ENCODE results near the gene PRR30. TPM values are rescaled to one million over a fixed set of nuclear protein-coding genes. Genes with fewer than 3 reads are reported as not detected.
"Not testable (repeated sequence)": the region's sequence is repeated elsewhere in the genome, so short reads cannot be mapped to it uniquely, and the experiment has no call there.

The PRR30 gene
- total and polyA plus RNA-seq, 2 donors (not counting 3 experiments of a cell fraction or from before 2014, with no cell fraction given) = not detected

DNA sequence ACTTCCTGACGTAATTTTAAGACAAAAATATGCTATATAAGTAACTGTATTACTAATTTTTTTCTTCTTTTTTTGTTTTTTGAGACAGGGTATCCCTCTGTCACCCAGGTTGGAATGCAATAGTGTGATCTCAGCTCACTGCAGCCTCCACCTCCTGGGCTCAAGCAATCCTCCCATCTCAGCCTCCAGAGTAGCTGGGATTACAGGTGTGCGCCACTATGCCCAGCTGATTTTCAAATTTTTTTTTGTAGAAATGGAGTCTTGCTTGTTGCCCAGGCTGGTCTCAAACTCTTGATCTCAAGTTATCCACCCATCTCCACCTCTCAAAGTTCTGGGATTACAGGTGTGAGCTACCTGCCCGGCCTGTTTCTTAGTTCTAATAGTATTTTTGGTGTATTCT is 39.3 kb upstream of the PRR30 start:
- H3K9me1 ChIP-seq (replicated peaks; ENCODE audit: control insufficient read depth, extremely low read depth, insufficient read depth, low read length) = no peaks in the 10 kb centered on the region
- CTCF ChIA-PET = interaction anchor here (1.0 to 1.2 kb wide), 2 partner anchors 9 to 332 kb away, joined by 3 to 4 read pairs; no protein-coding TSS in a partner anchor
- no peak overlapping the region for H2AFZ ChIP-seq (ENCODE audit: low read depth, low read length)
- no peak for TF ChIP-seq POLR2A (IDR thresholded peaks at IDR 0.05; ENCODE audit: low read depth, low read length)
- no peaks in the 10 kb centered on the region for H3K4me1 ChIP-seq (ENCODE audit: control insufficient read depth, extremely low read depth, insufficient read depth, low read length)
- FAIRE-seq (no peak), DNase-seq (ENCODE audit: low read depth, low spot score) (no peak)
- no peak overlapping the region for H3K27ac ChIP-seq (ENCODE audit: insufficient read depth, low read depth, low read length)
- dilution Hi-C loops (cut with MboI; ENCODE audit: extremely low pct_ligation_motif_present, low sequenced_read_pairs) (no loop called here), intact Hi-C loops (cut with micrococcal nuclease) (no loop called here)
- no peaks in the 10 kb centered on the region for H3K36me3 ChIP-seq (ENCODE audit: control insufficient read depth in 2 of 2, extremely low read depth in 1 of 2, insufficient read depth in 2 of 2, low read length in 2 of 2)
- no peaks in the 10 kb centered on the region for H4K20me1 ChIP-seq (replicated peaks; ENCODE audit: control insufficient read depth, extremely low read depth, insufficient read depth, low read length)
- H3K4me3 ChIP-seq (replicated peaks in 1 of 3; ENCODE audit: insufficient read depth in 1 of 3, low read depth in 1 of 3, low read length in 3 of 3) = no peak overlapping the region
- POLR2A ChIA-PET = no interaction called here
- H3K9me3 ChIP-seq (replicated peaks; ENCODE audit: control insufficient read depth, insufficient read depth, low read length) = no peaks in the 10 kb centered on the region
- BruUV-seq (replicated peaks) = no TSS peak
- no peak overlapping the region for H3K9ac ChIP-seq (replicated peaks; ENCODE audit: extremely low read depth, insufficient read depth, low read length)
- H3K27me3 ChIP-seq (ENCODE audit: control insufficient read depth in 2 of 2, insufficient read depth in 2 of 2, low read length in 2 of 2) = peaks cover 17 to 20% of the 10 kb centered on the region in 2 experiments
- H3K4me2 ChIP-seq (ENCODE audit: insufficient read depth, low read length) = no peak overlapping the region
- H3K79me2 ChIP-seq (ENCODE audit: control insufficient read depth, insufficient read depth, low read length) = no peaks in the 10 kb centered on the region

DNA sequence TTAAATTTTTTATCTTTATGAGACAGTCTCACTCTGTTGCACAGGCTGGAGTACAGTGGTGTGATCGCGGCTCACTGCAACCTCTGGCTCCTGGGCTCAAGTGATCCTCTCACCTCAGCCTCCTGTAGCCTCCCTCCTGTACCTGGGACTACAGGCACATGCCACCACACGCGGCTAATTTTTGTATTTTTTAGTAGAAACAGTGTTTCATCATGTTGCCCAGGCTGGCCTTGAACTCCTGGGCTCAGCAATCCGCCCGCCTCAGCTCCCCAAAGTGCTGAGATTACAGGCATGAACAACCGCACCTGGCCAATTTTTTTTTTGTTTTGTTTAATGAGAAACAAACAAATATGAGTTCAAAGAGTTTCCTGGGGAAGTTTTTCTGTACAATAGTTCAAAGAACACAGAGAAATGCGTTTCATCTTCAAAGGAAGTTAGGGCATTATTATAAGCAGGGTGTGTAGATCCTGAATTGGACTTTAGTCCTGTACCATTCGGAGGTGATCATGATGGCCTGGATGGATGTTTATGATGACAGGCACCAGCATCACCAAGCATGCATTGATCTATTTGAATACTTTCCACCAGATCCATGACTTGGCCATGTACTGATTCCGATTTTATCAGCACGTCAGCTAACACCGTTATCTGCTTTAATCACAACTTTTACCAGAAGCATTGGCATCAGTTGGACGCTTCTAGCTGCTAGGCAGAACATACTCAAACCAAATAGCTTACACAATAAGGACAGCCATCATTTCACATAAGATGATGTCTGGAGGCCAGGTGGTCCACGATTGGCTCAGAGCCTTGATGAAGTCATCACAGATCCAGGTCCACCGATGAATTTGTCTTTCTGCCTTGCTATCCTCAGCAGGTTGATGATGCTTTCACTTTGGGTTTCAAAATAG is 38.5 kb upstream of the PRR30 start:
- Histone ChIP-seq H3K79me2 (ENCODE audit: control insufficient read depth, insufficient read depth, low read length) (no peaks in the 10 kb centered on the region), H2AFZ (ENCODE audit: low read depth, low read length) (no peak overlapping the region), H3K36me3 (ENCODE audit: control insufficient read depth in 2 of 2, extremely low read depth in 1 of 2, insufficient read depth in 2 of 2, low read length in 2 of 2) (no peaks in the 10 kb centered on the region), H3K9me1 (replicated peaks; ENCODE audit: control insufficient read depth, extremely low read depth, insufficient read depth, low read length) (no peaks in the 10 kb centered on the region), H3K4me2 (ENCODE audit: insufficient read depth, low read length) (no peak overlapping the region), H3K4me1 (ENCODE audit: control insufficient read depth, extremely low read depth, insufficient read depth, low read length) (no peaks in the 10 kb centered on the region), H3K27ac (ENCODE audit: insufficient read depth, low read depth, low read length) (no peak overlapping the region), H4K20me1 (replicated peaks; ENCODE audit: control insufficient read depth, extremely low read depth, insufficient read depth, low read length) (no peaks in the 10 kb centered on the region), H3K27me3 (ENCODE audit: control insufficient read depth in 2 of 2, insufficient read depth in 2 of 2, low read length in 2 of 2) (peaks cover 18 to 23% of the 10 kb centered on the region in 2 experiments), H3K4me3 (replicated peaks in 1 of 3; ENCODE audit: insufficient read depth in 1 of 3, low read depth in 1 of 3, low read length in 3 of 3) (no peak overlapping the region), H3K9ac (replicated peaks; ENCODE audit: extremely low read depth, insufficient read depth, low read length) (no peak overlapping the region), H3K9me3 (replicated peaks; ENCODE audit: control insufficient read depth, insufficient read depth, low read length) (no peaks in the 10 kb centered on the region)
- TF ChIP-seq EZH2 (IDR thresholded peaks at IDR 0.05; ENCODE audit: borderline replicate concordance, low read depth, low read length, severe bottlenecking) (no peak), POLR2AphosphoS5 (IDR thresholded peaks at IDR 0.05; ENCODE audit: insufficient read depth, low read depth, low read length) (no peak), MYC (IDR thresholded peaks at IDR 0.05; ENCODE audit: low read depth, low read length) (no peak)
- dilution Hi-C loops (cut with MboI; ENCODE audit: extremely low pct_ligation_motif_present, low sequenced_read_pairs) = no loop called here
- BruUV-seq (replicated peaks) = no TSS peak
- POLR2A ChIA-PET = interaction anchor here (0.6 kb wide), 1 partner anchor 130 kb away, joined by 3 read pairs; no protein-coding TSS in a partner anchor
- DNase-seq (ENCODE audit: low read depth, low spot score) (no peak), FAIRE-seq (no peak)
- intact Hi-C loops (cut with micrococcal nuclease) = no loop called here
- CTCF ChIA-PET = interaction anchor here (1.0 to 1.8 kb wide), 3 partner anchors 8 to 332 kb away, joined by 3 to 4 read pairs (median 4); no protein-coding TSS in a partner anchor

GRCh38 chr2:27175781-27176180 is 36.6 kb upstream of the PRR30 start:
- H3K36me3 ChIP-seq (ENCODE audit: control insufficient read depth in 2 of 2, extremely low read depth in 1 of 2, insufficient read depth in 2 of 2, low read length in 2 of 2); H3K9me3 ChIP-seq (replicated peaks; ENCODE audit: control insufficient read depth, insufficient read depth, low read length); POLR2A ChIA-PET; dilution Hi-C loops (cut with MboI; ENCODE audit: extremely low pct_ligation_motif_present, low sequenced_read_pairs); intact Hi-C loops (cut with micrococcal nuclease); H2AFZ ChIP-seq (ENCODE audit: low read depth, low read length); H3K4me2 ChIP-seq (ENCODE audit: insufficient read depth, low read length); H4K20me1 ChIP-seq (replicated peaks; ENCODE audit: control insufficient read depth, extremely low read depth, insufficient read depth, low read length); FAIRE-seq; H3K4me3 ChIP-seq (replicated peaks in 1 of 3; ENCODE audit: insufficient read depth in 1 of 3, low read depth in 1 of 3, low read length in 3 of 3); H3K4me1 ChIP-seq (ENCODE audit: control insufficient read depth, extremely low read depth, insufficient read depth, low read length); DNase-seq (ENCODE audit: low read depth, low spot score); H3K27ac ChIP-seq (ENCODE audit: insufficient read depth, low read depth, low read length); H3K9ac ChIP-seq (replicated peaks; ENCODE audit: extremely low read depth, insufficient read depth, low read length); H3K9me1 ChIP-seq (replicated peaks; ENCODE audit: control insufficient read depth, extremely low read depth, insufficient read depth, low read length); H3K79me2 ChIP-seq (ENCODE audit: control insufficient read depth, insufficient read depth, low read length); BruUV-seq (replicated peaks): not testable (repeated sequence)
- CTCF ChIA-PET = interaction anchor here (0.6 to 2.4 kb wide), 9 partner anchors 9 to 127 kb away, joined by 3 to 14 read pairs (median 4); partner anchors contain the start of gene KHK
- peaks cover 26 to 28% of the 10 kb centered on the region in 2 experiments for H3K27me3 ChIP-seq (ENCODE audit: control insufficient read depth in 2 of 2, insufficient read depth in 2 of 2, low read length in 2 of 2)

Measured in endothelial cell of umbilical vein (primary cell).